Fibroblast of gingiva (primary cell): ENCODE results near the gene PCSK2.
A peak's percentile ranks its signal among the peaks of the same experiment; 100 is the strongest.

Experiments used
- DNase-seq: peaks from one replicate; pipeline ENCODE4 v3.0.0-alpha.2; 2011; ENCODE audit warnings: low read depth

PCSK2 gene

DNA sequence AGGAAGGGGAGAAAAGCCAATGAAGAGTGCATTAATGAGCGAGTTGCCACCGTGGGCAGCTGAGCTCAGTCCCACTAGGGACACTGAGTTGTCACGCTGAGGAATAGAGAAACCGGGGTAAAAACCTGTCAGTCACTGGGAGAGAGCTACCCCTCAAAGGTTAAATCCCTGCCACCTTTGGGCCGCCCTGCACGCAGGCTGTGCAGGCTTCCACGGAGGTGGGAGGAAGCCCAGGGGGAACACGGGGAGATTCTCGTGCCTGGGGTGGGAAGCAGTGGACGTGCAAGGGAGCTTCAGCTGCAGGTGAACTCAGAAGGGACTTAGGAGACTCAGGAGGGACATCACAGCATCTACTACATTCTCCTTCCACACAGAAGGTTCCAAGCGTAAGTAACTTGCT lies 253.9 kb downstream of the PCSK2 start:
- no peak for DNase-seq

DNA sequence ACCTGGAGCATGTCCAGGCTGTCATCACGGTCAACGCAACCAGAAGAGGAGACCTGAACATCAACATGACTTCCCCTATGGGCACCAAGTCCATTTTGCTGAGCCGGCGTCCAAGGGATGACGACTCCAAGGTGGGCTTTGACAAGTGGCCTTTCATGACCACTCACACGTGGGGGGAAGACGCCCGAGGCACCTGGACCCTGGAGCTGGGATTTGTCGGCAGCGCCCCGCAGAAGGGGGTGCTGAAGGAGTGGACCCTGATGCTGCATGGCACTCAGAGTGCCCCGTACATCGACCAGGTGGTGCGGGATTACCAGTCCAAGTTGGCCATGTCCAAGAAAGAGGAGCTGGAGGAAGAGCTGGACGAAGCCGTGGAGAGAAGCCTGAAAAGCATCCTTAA lies 254.8 kb downstream of the PCSK2 start:
- DNase-seq: no peak

DNA sequence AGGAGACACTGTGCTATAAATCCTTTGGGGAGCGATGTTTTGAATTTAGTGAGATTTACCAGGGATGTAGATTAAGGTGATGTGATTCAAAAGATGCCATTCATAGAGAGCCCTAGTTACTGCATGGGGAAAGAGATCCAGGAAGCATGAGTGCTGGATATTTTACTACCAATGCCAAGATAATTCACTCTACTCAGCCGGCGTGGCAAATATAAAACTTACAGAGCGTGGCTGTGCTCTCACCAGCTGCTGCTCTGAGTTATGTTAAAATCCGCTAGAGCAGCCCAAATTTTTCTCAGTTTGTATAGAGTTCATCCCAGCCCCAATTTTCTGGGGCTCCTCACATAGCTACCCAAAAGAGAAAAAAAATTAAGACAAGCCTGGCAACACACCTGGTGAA lies 255.7 kb downstream of the PCSK2 start:
- DNase-seq: no peak

DNA sequence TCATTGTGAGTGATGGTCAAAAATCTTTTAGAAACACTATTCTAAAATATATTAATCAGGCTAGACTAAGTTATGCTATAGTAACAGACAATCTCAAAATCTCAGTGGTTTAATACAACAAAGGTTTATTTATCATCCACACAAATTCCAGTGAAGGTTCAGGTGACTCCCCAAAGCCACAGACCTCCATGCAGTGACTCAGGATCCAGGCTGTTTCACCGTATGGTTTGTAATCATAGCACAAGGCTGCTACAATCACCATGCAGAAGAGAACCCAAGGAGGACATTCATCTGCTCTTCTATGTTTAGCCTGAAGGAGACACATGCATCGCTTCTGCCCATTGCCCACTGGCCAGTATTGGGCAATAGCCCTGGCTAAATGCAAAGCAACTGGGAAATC lies 258.2 kb downstream of the PCSK2 start:
- DNase-seq: no peak

DNA sequence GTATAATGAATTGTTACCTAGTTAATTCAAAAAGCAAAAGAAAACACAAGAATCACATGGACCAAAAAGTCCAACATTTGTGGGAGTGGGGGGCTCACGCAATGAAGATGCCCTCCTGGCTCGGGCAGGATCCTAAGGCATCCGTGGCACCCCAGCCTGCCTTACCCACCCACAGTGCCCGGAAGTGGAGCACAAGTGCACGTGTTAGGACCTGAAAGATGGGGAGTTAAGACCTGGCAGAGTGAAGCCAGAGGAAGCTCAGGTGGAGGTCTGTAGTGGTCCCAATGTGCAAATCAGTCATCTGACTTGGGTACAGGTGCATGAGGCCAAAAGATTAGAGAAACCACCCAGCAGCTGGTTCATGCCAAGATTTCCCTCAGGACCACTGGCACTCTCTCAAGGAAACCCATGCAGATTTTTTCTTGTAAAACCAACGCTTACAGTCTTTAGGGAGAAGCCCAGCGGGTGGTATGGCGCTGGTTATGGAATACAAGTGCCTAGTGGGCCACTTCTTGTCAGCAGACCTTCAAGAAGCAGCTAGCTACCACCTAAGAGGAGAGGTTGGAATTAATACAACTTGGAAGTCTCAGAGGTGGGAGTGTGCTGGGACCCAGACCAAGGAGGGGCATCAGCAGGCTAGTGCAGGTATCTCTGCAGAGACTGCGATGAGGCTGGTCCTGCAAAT lies 262.2 kb downstream of the PCSK2 start:
- no peak for DNase-seq

DNA sequence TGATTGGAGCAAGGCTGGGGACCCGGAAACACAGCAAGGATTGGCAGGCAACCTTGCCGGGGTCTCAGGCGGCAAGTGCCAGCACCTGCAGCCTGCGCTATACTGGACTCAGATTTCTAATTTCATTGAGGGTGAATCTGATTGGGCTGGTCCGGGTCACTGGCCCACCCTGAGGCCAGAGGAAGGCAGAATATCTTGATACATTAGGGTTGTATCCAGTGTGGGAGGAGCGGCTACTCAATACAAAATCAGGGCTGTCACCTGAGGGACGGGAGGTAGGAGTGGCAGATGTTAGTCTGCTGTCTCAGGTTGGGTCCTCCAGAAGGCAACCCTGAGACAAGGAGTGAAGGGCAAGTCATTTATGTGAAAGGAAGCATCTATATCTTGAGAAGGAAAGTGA lies 263.7 kb downstream of the PCSK2 start:
- DNase-seq: no peak

DNA sequence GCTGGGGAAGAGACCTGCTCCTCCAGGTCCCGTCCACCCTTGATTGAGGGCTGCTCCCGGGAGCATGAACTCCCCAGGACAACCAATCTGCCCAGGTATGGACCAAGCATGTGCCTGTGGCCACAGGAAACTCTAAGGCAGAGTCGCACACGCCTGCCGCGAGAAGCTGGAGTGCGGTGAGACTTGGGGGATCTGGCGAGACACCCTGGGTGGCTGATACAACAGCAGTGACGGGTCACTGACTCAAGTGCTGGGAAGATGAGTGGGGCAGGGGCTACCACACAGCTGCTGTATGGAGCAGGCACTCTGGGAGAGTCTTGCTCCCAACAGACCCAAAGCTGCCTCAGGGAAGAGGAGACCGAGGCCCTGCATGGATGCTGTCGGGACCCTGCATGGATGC lies 264.2 kb downstream of the PCSK2 start:
- DNase-seq: no peak

DNA sequence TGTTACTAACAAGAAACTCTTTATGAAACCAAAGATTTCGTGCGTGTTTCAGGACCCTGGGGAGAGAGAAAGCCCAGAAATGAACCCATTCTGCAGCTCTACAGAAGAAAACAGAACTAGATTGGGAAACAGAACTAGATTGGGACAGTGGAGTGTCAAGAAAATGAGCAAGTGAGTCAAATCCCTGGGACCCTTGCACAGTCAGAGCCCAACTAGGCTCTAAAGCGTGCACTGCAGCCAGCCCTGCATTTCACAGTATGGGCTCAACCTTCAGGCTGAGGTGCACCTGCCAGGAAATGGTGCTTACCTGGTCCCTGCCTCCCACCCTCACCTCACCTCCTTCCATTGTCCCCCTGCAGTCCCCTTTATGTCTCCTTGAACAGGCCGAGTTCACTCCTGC lies 264.6 kb downstream of the PCSK2 start:
- DNase-seq: no peak

- DNase-seq: no peak
These were observed 266.3 kb downstream of the PCSK2 start for GRCh38 chr20:17493173-17493572.

DNA sequence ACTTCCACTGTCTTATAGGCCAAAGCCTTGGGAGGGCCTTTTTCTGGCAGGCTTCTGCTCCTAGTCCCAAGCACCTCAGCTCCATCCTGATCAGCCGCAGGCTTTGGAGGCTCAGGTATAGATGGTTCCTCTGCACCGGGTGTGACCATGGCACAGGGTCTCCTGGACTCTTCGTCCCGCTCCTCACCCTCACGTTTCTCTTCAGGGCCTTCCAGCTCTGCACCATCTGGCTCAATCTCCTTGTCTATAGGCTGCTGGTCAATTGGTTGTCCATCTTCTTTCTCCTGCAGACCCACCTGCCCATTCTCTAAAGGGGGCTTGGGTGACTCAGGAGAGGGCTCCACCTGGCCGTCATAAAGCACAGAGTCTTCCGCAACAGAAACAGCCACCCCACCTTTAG lies 267.4 kb downstream of the PCSK2 start:
- no peak for DNase-seq

- no peak for DNase-seq
These were observed 269.0 kb downstream of the PCSK2 start for GRCh38 chr20:17495826-17496225.

- DNase-seq: no peak
These were observed 271.2 kb downstream of the PCSK2 start for GRCh38 chr20:17497821-17498580.

- no peak for DNase-seq
These were observed 271.8 kb downstream of the PCSK2 start for GRCh38 chr20:17498641-17499040.

DNA sequence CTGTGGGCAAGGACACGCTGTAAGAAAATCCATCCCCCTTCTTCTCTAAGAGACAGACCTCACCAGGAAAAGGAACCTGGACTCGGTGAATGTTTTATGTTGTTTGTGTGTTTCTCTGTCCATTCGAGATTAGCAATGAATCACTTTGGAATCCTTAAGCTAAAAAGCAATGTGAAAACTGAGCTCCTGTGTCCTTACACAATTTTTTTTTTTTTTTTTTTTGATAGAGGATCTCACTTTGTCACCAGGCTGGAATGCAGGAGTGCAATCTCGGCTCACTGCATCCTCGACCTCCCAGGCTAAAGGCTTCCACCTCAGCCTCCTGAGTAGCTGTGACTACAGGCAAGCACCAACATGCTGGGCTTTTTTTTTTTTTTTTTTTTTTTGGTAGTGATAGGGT lies 272.2 kb downstream of the PCSK2 start:
- peak; percentile 36 for DNase-seq

DNA sequence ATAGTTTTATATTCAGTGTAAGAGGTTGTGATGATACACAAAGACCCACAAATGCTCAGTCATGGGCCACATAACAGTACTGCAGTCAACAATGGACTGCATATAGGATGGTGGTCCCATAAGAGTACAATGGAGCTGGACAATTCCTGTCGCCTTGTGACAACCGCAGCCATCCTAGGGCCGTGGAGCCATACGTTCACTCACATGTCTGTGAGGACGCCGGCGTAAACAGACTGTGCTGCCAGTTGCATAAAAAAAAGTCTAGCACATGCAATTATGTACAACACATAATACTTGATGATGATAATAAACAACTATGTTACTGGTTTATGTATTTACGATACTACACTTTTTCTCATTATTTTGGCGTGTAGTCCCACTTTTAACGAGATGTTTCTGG lies 273.4 kb downstream of the PCSK2 start:
- DNase-seq: no peak

- DNase-seq: no peak
These were observed 274.0 kb downstream of the PCSK2 start for GRCh38 chr20:17500826-17501225.

DNA sequence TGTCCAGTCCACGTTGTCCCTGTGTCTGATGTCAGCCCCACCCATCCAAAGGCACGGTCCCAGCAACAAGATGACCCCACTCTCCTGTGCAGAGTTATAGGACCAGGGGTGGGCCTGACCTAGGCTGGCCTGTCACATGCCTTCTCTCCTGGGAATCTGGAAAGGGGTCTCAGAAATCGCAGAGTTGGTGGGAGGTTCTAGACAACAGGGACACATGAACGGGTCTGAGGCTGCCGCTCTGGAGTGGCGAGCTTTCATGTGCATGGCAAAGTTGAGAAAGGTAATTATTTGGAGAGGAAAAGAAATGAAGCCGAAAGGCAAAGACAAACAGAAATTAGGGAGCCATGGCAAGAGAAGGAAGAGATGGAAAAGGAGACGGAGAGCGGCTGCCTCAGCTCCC lies 274.9 kb downstream of the PCSK2 start:
- no peak for DNase-seq

GRCh38 chr20:17502105-17502504 lies 275.3 kb downstream of the PCSK2 start:
- DNase-seq: no peak

- DNase-seq: no peak
These were observed 276.6 kb downstream of the PCSK2 start for GRCh38 chr20:17503301-17504065.

GRCh38 chr20:17504066-17504897 lies 277.4 kb downstream of the PCSK2 start:
- DNase-seq: no peak

DNA sequence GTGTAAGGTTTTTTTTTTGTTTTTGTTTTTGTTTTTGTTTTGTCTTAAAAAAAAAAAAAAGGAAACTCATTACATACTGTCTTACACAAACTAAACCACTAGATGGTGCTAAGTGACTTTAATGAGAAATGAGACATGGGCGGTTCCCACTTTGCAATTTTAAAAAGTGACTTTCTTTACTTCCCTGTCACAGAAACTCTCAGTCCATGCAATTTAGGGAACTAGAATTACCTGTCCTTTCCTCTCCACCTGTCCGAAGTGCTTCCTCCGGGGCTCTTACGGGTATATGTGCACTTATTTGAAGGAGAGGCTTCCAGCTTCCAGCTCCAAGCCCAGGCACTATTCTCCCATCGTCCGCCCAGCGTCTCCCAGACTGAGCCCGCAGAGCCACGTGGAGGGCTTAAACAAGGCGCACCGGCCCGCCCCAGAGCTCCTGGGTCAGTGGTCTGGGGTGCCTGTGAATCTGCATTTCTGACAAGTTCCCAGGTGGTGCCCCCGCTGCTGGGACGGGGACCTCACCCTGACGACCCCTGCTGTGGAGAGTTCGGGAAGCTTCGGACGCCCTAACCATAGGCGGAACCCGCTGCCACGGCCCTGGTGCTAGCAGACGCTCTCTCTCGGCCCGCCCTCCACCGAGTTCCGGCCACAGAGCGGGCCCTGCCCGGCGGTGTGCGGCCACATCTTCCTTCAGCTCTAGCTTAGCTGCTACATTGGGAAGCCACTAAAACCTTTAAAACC lies 278.2 kb downstream of the PCSK2 start:
- peak; percentile 33 for DNase-seq
